NOMO-1 treated with dmso at 0.1 percent for 144 hours (cell line): ENCODE measurements around the gene PARD3.
A peak's percentile ranks its signal among the peaks of the same experiment; 100 is the strongest.
"Not testable (repeated sequence)": the region's sequence is repeated elsewhere in the genome, so short reads cannot be mapped to it uniquely, and the experiment has no call there.

ENCODE experiments used
- DNase-seq: peaks from one replicate; lab custom pipeline; 2025; ENCODE audit not compliant: unreplicated experiment; lab: John Stamatoyannopoulos, UW

Gene PARD3

GRCh38 chr10:34405611-34406462 lies 409.3 kb downstream of the PARD3 start:
- DNase-seq, result no peak

GRCh38 chr10:34403512-34403911 lies 411.6 kb downstream of the PARD3 start:
- DNase-seq, result no peak

- no peak for DNase-seq
Measured at GRCh38 chr10:34400075-34400474, 415.0 kb downstream of the PARD3 start.

- DNase-seq, result no peak
Measured at GRCh38 chr10:34399013-34399412, 416.1 kb downstream of the PARD3 start.

GRCh38 chr10:34397324-34397723 lies 417.8 kb downstream of the PARD3 start:
- no peak for DNase-seq

GRCh38 chr10:34396663-34397062 lies 418.4 kb downstream of the PARD3 start:
- DNase-seq, result peak; percentile 60

- DNase-seq, result no peak
Measured at GRCh38 chr10:34392641-34393170, 422.4 kb downstream of the PARD3 start.

- DNase-seq, result not testable (repeated sequence)
Measured at GRCh38 chr10:34391168-34391567, 423.9 kb downstream of the PARD3 start.

- DNase-seq, result no peak
Measured at GRCh38 chr10:34389801-34390200, 425.3 kb downstream of the PARD3 start.

GRCh38 chr10:34386921-34387320 lies 428.2 kb downstream of the PARD3 start:
- no peak for DNase-seq

- DNase-seq, result no peak
Measured at GRCh38 chr10:34384372-34384771, 430.7 kb downstream of the PARD3 start.

GRCh38 chr10:34382626-34383025 lies 432.5 kb downstream of the PARD3 start:
- DNase-seq, result no peak

GRCh38 chr10:34380856-34381255 lies 434.2 kb downstream of the PARD3 start:
- DNase-seq, result no peak

GRCh38 chr10:34378297-34378696 lies 436.8 kb downstream of the PARD3 start:
- no peak for DNase-seq

- no peak for DNase-seq
Measured at GRCh38 chr10:34377833-34378232, 437.3 kb downstream of the PARD3 start.

- peak; percentile 52 for DNase-seq
Measured at GRCh38 chr10:34374356-34375045, 440.6 kb downstream of the PARD3 start.

- DNase-seq, result no peak
Measured at GRCh38 chr10:34373211-34373610, 441.9 kb downstream of the PARD3 start.

- no peak for DNase-seq
Measured at GRCh38 chr10:34372509-34372908, 442.6 kb downstream of the PARD3 start.

- DNase-seq, result no peak
Measured at GRCh38 chr10:34370126-34370525, 445.0 kb downstream of the PARD3 start.

GRCh38 chr10:34369120-34369519 lies 446.0 kb downstream of the PARD3 start:
- DNase-seq, result no peak

GRCh38 chr10:34364253-34365037 lies 450.7 kb downstream of the PARD3 start:
- no peak for DNase-seq
